Activated B cell treated with CpG ODN at 0.5 μM for 24 hours (primary cell): Measurements from ENCODE around the gene NHLRC2. TPM values are rescaled to one million over a fixed set of nuclear protein-coding genes. Genes with fewer than 3 reads are reported as not detected.

Experiments used
- ATAC-seq: fragments of 200-7000 bp; cut with Tn5 transposase; one replicate; pipeline ENCODE4 v1.10.0; 2021; ENCODE audit warnings: low read depth, mild to moderate bottlenecking, moderate library complexity
- CTCF ChIA-PET: fragments of 350-600 bp; sonication (Branson Sonifier 250); formaldehyde crosslinking; loops from one replicate; lab custom pipeline; 2021; ENCODE audit warnings: antibody characterized with exemption; lab: Charles Lee
- POLR2A ChIA-PET: fragments of 350-600 bp; sonication (Branson Sonifier 250); formaldehyde crosslinking; loops from one replicate; lab custom pipeline; 2021; ENCODE audit warnings: antibody characterized with exemption; lab: Charles Lee
- DNase-seq: peaks from one replicate; pipeline ENCODE4 v3.0.0; 2022
- H3K27ac Mint-ChIP-seq: one replicate; pipeline ENCODE4 v1.8.0; 2020; ENCODE audit warnings: mixed read lengths
- H3K27me3 Mint-ChIP-seq: one replicate; pipeline ENCODE4 v1.8.0; 2021; ENCODE audit warnings: mixed read lengths
- H3K36me3 Mint-ChIP-seq: one replicate; pipeline ENCODE4 v1.8.0; 2021; ENCODE audit warnings: low read depth, mixed read lengths
- H3K4me1 Mint-ChIP-seq: one replicate; pipeline ENCODE4 v1.8.0; 2021; ENCODE audit warnings: mixed read lengths
- H3K4me3 Mint-ChIP-seq: one replicate; pipeline ENCODE4 v1.8.0; 2020; ENCODE audit warnings: mild to moderate bottlenecking, mixed read lengths
- H3K9me3 Mint-ChIP-seq: one replicate; pipeline ENCODE4 v1.8.0; 2020; ENCODE audit warnings: mixed read lengths
- intact Hi-C: fragments of 100-400 bp; cut with micrococcal nuclease; formaldehyde crosslinking; loops from one replicate; pipeline ENCODE4 v1.15.1; 2024
- total RNA-seq: library from RNA; stranded (reverse); gene quantifications from 2 replicates; pipeline ENCODE4 v1.2.3, GENCODE V29; 2022
- TF ChIP-seq, protein P1 (sequence below): fragments of 200-600 bp; IDR thresholded peaks from one replicate; pipeline ENCODE4 v1.8.0; 2022; ENCODE audit warnings: antibody characterized with exemption, mild to moderate bottlenecking

The NHLRC2 gene
- total RNA-seq, 1 donor from 2014 or later = 43.9 TPM

DNA sequence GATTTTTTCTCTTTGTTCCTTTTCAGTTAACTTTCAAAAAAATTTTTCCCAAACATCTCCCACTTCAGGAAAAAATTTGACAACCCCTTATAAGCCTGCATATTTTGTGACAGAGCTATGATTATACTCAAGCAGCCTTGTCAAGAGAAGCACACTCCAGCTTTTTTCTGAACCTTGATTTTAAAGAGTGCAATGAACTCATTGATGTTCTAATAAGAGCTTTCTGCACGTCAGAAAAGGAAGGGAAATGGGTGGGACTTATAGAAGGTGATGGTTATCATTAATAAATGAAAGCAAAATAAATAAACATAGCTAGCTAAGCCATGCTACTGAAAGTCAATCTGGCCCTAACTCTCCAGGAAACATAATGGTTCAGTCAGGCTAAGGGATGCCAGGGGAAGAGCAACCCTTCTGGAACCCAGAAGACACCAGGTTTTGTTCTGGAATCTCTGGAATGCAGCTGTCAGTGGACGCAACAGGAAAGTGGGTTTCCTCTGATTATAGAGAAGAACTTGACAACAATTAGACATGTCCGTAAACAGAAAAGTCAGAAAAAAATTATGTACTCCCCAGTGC, 76.1 kb downstream of the NHLRC2 start:
- POLR2A ChIA-PET = no interaction called here
- peaks cover 15% of the 10 kb centered on the region for H3K27me3 Mint-ChIP-seq
- H3K27ac Mint-ChIP-seq = no peak overlapping the region
- no peaks in the 10 kb centered on the region for H3K36me3 Mint-ChIP-seq
- H3K4me3 Mint-ChIP-seq = no peak overlapping the region
- TF ChIP-seq, protein P1, sequence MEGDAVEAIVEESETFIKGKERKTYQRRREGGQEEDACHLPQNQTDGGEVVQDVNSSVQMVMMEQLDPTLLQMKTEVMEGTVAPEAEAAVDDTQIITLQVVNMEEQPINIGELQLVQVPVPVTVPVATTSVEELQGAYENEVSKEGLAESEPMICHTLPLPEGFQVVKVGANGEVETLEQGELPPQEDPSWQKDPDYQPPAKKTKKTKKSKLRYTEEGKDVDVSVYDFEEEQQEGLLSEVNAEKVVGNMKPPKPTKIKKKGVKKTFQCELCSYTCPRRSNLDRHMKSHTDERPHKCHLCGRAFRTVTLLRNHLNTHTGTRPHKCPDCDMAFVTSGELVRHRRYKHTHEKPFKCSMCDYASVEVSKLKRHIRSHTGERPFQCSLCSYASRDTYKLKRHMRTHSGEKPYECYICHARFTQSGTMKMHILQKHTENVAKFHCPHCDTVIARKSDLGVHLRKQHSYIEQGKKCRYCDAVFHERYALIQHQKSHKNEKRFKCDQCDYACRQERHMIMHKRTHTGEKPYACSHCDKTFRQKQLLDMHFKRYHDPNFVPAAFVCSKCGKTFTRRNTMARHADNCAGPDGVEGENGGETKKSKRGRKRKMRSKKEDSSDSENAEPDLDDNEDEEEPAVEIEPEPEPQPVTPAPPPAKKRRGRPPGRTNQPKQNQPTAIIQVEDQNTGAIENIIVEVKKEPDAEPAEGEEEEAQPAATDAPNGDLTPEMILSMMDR = no peak
- DNase-seq = no peak
- intact Hi-C loops = no loop called here
- CTCF ChIA-PET = no interaction called here
- ATAC-seq = no peak
- no peaks in the 10 kb centered on the region for H3K9me3 Mint-ChIP-seq
- no peaks in the 10 kb centered on the region for H3K4me1 Mint-ChIP-seq

DNA sequence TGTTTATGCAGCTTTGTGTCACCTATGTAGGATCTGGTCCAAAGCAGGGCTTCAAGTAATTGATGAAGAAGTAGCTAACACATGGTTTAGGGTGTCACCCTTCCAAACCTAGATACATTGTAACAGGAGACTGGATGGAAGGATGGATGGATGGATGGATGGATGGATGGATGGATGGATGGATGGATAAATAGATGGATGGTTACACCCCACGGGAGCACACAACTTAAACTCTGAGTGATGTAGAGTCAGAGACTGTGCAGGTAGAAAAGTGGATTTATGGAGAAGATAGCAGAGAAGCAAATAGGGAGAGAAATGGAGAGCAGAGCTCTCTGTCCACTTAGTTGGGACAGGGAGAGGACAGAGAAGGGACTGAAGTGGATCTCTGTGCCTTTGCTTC, 78.4 kb downstream of the NHLRC2 start:
- CTCF ChIA-PET = no interaction called here
- DNase-seq = no peak
- Mint-ChIP-seq H3K27me3 (peaks cover 11% of the 10 kb centered on the region), H3K9me3 (no peaks in the 10 kb centered on the region), H3K4me1 (no peaks in the 10 kb centered on the region), H3K4me3 (no peak overlapping the region), H3K27ac (no peak overlapping the region), H3K36me3 (no peaks in the 10 kb centered on the region)
- TF ChIP-seq, protein P1 = no peak
- intact Hi-C loops = no loop called here
- POLR2A ChIA-PET = no interaction called here
- ATAC-seq = no peak

DNA sequence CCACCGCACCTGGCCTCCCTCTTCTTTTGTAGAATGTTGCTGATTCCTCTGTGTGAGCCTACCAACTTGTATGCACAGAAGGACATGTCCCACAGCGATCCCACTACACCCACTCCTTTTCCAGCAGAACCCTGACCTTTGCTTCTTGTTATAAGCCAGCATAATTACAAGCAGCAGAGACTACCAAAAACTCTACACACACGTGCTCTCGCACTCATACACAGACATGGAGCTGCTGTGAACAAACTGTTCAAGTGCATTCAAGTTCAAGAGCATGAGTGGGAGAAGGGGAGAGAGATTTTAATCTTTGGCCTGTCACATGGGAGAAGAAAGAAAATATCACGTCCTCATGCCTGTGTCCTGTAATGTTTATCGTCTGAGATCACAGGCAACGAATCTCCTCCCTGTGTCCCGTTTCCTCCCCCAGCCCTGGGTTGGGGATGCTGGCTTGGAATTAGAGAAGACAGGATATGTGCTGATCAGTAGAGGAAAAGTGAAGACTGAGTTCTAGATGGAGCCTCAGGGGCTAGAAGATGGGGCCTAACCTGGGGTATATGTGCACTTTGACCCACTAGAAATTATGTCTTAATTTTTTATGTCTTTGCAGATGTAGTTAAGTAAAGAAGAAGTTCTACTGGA, 79.6 kb downstream of the NHLRC2 start:
- ChIA-PET POLR2A (no interaction called here), CTCF (no interaction called here)
- H3K9me3 Mint-ChIP-seq = no peaks in the 10 kb centered on the region
- no peaks in the 10 kb centered on the region for H3K36me3 Mint-ChIP-seq
- no peak overlapping the region for H3K27ac Mint-ChIP-seq
- H3K4me1 Mint-ChIP-seq = no peaks in the 10 kb centered on the region
- H3K4me3 Mint-ChIP-seq = no peak overlapping the region
- DNase-seq (no peak), ATAC-seq (no peak)
- H3K27me3 Mint-ChIP-seq = peaks cover 16% of the 10 kb centered on the region
- intact Hi-C loops = no loop called here
- TF ChIP-seq, protein P1 = no peak

DNA sequence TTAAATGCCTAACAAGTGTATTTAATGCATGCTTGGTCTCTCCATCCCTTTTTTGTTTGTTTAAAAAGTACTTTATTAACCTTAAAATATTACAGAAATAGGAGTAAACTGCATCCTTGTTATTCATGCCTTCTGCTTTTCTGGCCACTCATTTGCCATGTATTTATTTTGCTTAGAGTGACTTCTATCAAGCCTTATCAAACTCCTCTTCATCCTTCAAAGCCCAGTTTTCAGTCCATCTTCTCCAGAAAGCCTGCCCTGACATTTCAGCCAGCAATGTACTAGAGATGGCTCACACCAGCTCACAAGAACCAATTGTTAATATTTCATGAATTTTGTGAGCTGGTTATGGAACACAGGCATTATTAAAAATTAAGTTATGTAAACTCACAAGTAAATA, 82.8 kb downstream of the NHLRC2 start:
- Mint-ChIP-seq H3K9me3 (peaks cover 2% of the 10 kb centered on the region), H3K4me1 (no peaks in the 10 kb centered on the region), H3K36me3 (no peaks in the 10 kb centered on the region), H3K27me3 (peaks cover 20% of the 10 kb centered on the region), H3K4me3 (no peak overlapping the region), H3K27ac (no peak overlapping the region)
- DNase-seq = no peak
- ATAC-seq = no peak
- intact Hi-C loops = no loop called here
- TF ChIP-seq, protein P1 = no peak
- POLR2A ChIA-PET = no interaction called here
- CTCF ChIA-PET = no interaction called here

DNA sequence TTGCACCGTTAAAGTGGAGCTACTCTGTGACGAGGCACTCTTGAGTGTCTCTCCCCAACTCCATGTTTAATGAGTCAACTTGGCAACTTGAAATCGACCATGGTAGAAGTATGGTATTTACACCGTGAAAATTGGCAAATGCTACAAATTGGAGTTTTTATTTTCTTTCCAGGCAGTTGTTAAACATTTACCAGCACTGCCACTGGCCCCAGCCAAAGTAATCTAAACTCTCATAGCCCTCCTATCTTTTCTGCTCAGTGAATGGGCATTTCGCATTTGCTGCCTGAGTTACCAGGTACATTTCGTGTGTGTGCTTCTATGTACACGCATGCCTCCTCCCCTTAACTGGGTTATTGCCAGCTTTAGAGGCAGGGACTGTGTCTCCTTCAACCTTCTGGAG, 83.3 kb downstream of the NHLRC2 start:
- H3K4me3 Mint-ChIP-seq = no peak overlapping the region
- no peak overlapping the region for H3K27ac Mint-ChIP-seq
- peaks cover 2% of the 10 kb centered on the region for H3K9me3 Mint-ChIP-seq
- DNase-seq (no peak), ATAC-seq (no peak)
- TF ChIP-seq, protein P1 = no peak
- POLR2A ChIA-PET = no interaction called here
- H3K4me1 Mint-ChIP-seq = no peaks in the 10 kb centered on the region
- CTCF ChIA-PET = no interaction called here
- no peaks in the 10 kb centered on the region for H3K36me3 Mint-ChIP-seq
- intact Hi-C loops = no loop called here
- H3K27me3 Mint-ChIP-seq = peaks cover 20% of the 10 kb centered on the region
